HepG2 (cell line): ENCODE data around the gene GFRA3. TPM values are rescaled to one million over a fixed set of nuclear protein-coding genes. Genes with fewer than 3 reads are reported as not detected.

ENCODE experiments used
- AKAP8 ChIP-seq: sonication (generic); formaldehyde crosslinking; IDR thresholded peaks from 2 replicates; pipeline ENCODE4 v1.5.1; 2020; ENCODE audit warnings: mild to moderate bottlenecking, missing genetic modification reagents
- CBX1 ChIP-seq: IDR thresholded peaks from one replicate; pipeline ENCODE4 v1.6.1; 2016; ENCODE audit warnings: antibody characterized with exemption, low read depth
- CENPT ChIP-seq: sonication (generic); formaldehyde crosslinking; IDR thresholded peaks from 2 replicates; pipeline ENCODE4 v1.8.0; 2022; ENCODE audit warnings: low read depth, mild to moderate bottlenecking, moderate library complexity, missing genetic modification reagents
- DNMT3B ChIP-seq: conservative IDR thresholded peaks from 2 replicates; pipeline ENCODE4 v1.6.1; 2016; ENCODE audit warnings: missing biosample characterization, control low read depth
- DPF2 ChIP-seq: sonication (generic); formaldehyde crosslinking; IDR thresholded peaks from 2 replicates; pipeline ENCODE4 v1.4.0; 2020; ENCODE audit warnings: mild to moderate bottlenecking, low read depth, missing genetic modification reagents, borderline replicate concordance
- EP300 ChIP-seq, 3 experiments: sonication (generic) in 1 of 3; formaldehyde crosslinking in 1 of 3; IDR thresholded peaks; 2 replicates each; pipeline versions ENCODE4 v1.5.1 to v1.6.1; 2011 to 2020; ENCODE audit warnings: low read depth in 2 of 3, low read length in 2 of 3, borderline replicate concordance in 1 of 3, improper control_type of control experiment in 1 of 3, mild to moderate bottlenecking in 1 of 3, missing genetic modification reagents in 1 of 3, moderate library complexity in 1 of 3
- ISL2 ChIP-seq: sonication (generic); formaldehyde crosslinking; IDR thresholded peaks from 2 replicates; pipeline ENCODE4 v1.5.0; 2020; ENCODE audit warnings: missing genetic modification reagents
- MBD4 ChIP-seq: IDR thresholded peaks from 2 replicates; pipeline ENCODE4 v1.6.1; 2012; ENCODE audit warnings: low read length, inconsistent platforms, borderline replicate concordance
- MTERF4 ChIP-seq: sonication (generic); formaldehyde crosslinking; IDR thresholded peaks from 2 replicates; pipeline ENCODE4 v1.8.0; 2023; ENCODE audit warnings: mild to moderate bottlenecking, missing genetic modification reagents
- NR2F2 ChIP-seq: IDR thresholded peaks from 2 replicates; pipeline ENCODE4 v1.6.1; 2012; ENCODE audit warnings: low read depth, inconsistent platforms, borderline replicate concordance
- NRL ChIP-seq: sonication (generic); formaldehyde crosslinking; IDR thresholded peaks from 2 replicates; pipeline ENCODE4 v1.5.0; 2020; ENCODE audit warnings: missing genetic modification reagents, mild to moderate bottlenecking, moderate library complexity, borderline replicate concordance
- PITX1 ChIP-seq: sonication (generic); formaldehyde crosslinking; IDR thresholded peaks from 2 replicates; pipeline ENCODE4 v1.5.1; 2020; ENCODE audit warnings: mild to moderate bottlenecking, missing genetic modification reagents
- TEAD3 ChIP-seq: optimal IDR thresholded peaks from 2 replicates; pipeline ENCODE3; 2016; ENCODE audit warnings: borderline replicate concordance
- U2AF2 ChIP-seq: fragments of 200-400 bp; formaldehyde crosslinking; IDR thresholded peaks from 2 replicates; pipeline ENCODE4 v1.6.1; 2017; ENCODE audit warnings: low read depth, mild to moderate bottlenecking, low read length
- ZNF33A ChIP-seq: sonication (generic); formaldehyde crosslinking; IDR thresholded peaks from 2 replicates; pipeline ENCODE4 v1.5.1; 2020; ENCODE audit warnings: missing genetic modification reagents, mild to moderate bottlenecking, moderate library complexity, borderline replicate concordance
- polyA plus RNA-seq, 8 experiments: library from polyadenylated mRNA; depleted of rRNA in 3 of 8; stranded (reverse) in 7 of 8; unstranded in 1 of 8; fragments of >200 nt; fragmentation: Illumina TruSeq in 4 of 8; extraction: Trizol in 4 of 8; gene quantifications; 2 replicates each; pipeline versions ENCODE4 v1.2.1 to v1.2.3, GENCODE V29; 2011 to 2016; ENCODE audit warnings: low read depth in 4 of 8, missing spikeins in 1 of 8, mixed read lengths in 1 of 8; ENCODE audit not compliant: insufficient read depth in 1 of 8
- total RNA-seq, 5 experiments: library from RNA; depleted of rRNA; stranded (reverse); fragments of >200 nt; fragmentation: Illumina TruSeq; extraction: Trizol; gene quantifications; 2 replicates each; pipeline ENCODE4 v1.2.3, GENCODE V29; 2016; ENCODE audit warnings: low read depth in 1 of 5
- TF ChIP-seq, protein P1 (sequence below): sonication (generic); formaldehyde crosslinking; IDR thresholded peaks from 2 replicates; pipeline ENCODE4 v1.4.0; 2020; ENCODE audit warnings: mild to moderate bottlenecking, missing genetic modification reagents
- TF ChIP-seq, protein P2 (sequence below): sonication (generic); formaldehyde crosslinking; IDR thresholded peaks from 2 replicates; pipeline ENCODE4 v1.9.0; 2021; ENCODE audit warnings: missing genetic modification reagents, borderline replicate concordance
- TF ChIP-seq, protein P3 (sequence below): sonication (generic); formaldehyde crosslinking; IDR thresholded peaks from 2 replicates; pipeline ENCODE4 v1.9.0; 2022; ENCODE audit warnings: missing genetic modification reagents, mild to moderate bottlenecking, borderline replicate concordance

The GFRA3 gene
- total and polyA plus RNA-seq, 2 of the 13 experiments (the other 11 are each of a cell fraction or from before 2014, with no cell fraction given): 0.27 to 0.30 TPM

DNA sequence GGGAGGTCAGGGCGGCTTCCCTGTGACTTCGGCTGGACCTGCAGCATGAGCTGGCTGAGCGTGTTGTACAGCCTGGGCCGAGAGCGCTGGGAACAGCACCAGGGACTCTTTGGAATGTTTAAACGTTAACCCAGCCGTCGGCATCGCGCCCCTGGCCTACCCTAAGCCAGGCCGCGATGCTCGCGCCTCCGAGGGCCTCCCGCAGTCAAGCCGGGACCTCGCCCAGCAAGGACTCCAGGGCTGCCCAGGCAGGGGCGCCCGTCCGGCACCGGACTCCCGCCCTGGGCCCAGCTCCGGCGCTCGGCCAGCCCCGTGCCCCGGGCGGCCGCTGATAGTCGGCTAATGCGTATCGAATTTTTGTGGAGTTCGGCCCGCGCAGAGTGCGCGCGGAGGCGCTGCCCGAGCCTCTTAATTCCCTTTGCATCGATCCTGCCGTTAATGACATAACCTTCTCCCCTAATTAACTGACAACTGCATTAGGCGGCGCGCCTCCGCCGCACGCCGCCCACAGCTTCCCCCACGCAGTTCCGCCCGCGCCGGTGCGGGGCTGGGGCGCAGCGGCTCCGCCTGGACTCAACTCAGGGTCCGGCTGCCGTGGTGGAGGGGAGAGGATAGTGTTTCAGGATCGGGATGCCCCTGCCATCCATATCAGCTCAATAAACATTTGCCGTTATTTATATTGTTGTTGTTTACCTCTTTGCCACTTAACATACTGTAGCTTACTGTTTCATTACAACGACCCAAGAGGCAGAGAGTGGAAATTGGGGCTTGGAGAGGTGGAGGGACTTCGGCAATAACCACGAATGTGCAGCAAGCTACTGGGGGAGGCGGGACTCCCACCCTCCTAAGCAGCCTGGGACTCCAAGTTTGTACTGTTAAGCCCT lies 32.5 kb downstream of the GFRA3 start (continued):
- no peak for TF ChIP-seq MBD4
- TF ChIP-seq, protein P1, sequence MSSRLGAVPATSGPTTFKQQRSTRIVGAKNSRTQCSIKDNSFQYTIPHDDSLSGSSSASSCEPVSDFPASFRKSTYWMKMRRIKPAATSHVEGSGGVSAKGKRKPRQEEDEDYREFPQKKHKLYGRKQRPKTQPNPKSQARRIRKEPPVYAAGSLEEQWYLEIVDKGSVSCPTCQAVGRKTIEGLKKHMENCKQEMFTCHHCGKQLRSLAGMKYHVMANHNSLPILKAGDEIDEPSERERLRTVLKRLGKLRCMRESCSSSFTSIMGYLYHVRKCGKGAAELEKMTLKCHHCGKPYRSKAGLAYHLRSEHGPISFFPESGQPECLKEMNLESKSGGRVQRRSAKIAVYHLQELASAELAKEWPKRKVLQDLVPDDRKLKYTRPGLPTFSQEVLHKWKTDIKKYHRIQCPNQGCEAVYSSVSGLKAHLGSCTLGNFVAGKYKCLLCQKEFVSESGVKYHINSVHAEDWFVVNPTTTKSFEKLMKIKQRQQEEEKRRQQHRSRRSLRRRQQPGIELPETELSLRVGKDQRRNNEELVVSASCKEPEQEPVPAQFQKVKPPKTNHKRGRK (CRISPR knock-in tag): no peak
- no peak for TF ChIP-seq CBX1
- TF ChIP-seq PITX1 (CRISPR knock-in tag): 0 out of 2 replicates have a peak, but pooled peaks have one; percentile 55
- peak; percentile 71; the same call in 1 of the 2 replicates for TF ChIP-seq MTERF4 (CRISPR knock-in tag)
- no peak for TF ChIP-seq DPF2 (CRISPR knock-in tag)
- TF ChIP-seq EP300 (IDR thresholded peaks at IDR 0.05; ENCODE audit: low read depth in 2 of 2, low read length in 2 of 2): no peak
- TF ChIP-seq EP300 (CRISPR knock-in tag; IDR thresholded peaks at IDR 0.05; ENCODE audit: borderline replicate concordance): no peak
- no peak for TF ChIP-seq ZNF33A (CRISPR knock-in tag)
- TF ChIP-seq AKAP8 (CRISPR knock-in tag): no peak
- TF ChIP-seq U2AF2: no peak
- TF ChIP-seq, protein P2, sequence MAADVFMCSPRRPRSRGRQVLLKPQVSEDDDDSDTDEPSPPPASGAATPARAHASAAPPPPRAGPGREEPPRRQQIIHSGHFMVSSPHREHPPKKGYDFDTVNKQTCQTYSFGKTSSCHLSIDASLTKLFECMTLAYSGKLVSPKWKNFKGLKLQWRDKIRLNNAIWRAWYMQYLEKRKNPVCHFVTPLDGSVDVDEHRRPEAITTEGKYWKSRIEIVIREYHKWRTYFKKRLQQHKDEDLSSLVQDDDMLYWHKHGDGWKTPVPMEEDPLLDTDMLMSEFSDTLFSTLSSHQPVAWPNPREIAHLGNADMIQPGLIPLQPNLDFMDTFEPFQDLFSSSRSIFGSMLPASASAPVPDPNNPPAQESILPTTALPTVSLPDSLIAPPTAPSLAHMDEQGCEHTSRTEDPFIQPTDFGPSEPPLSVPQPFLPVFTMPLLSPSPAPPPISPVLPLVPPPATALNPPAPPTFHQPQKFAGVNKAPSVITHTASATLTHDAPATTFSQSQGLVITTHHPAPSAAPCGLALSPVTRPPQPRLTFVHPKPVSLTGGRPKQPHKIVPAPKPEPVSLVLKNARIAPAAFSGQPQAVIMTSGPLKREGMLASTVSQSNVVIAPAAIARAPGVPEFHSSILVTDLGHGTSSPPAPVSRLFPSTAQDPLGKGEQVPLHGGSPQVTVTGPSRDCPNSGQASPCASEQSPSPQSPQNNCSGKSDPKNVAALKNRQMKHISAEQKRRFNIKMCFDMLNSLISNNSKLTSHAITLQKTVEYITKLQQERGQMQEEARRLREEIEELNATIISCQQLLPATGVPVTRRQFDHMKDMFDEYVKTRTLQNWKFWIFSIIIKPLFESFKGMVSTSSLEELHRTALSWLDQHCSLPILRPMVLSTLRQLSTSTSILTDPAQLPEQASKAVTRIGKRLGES (CRISPR knock-in tag): no peak
- TF ChIP-seq, protein P3, sequence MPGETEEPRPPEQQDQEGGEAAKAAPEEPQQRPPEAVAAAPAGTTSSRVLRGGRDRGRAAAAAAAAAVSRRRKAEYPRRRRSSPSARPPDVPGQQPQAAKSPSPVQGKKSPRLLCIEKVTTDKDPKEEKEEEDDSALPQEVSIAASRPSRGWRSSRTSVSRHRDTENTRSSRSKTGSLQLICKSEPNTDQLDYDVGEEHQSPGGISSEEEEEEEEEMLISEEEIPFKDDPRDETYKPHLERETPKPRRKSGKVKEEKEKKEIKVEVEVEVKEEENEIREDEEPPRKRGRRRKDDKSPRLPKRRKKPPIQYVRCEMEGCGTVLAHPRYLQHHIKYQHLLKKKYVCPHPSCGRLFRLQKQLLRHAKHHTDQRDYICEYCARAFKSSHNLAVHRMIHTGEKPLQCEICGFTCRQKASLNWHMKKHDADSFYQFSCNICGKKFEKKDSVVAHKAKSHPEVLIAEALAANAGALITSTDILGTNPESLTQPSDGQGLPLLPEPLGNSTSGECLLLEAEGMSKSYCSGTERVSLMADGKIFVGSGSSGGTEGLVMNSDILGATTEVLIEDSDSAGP: peak; percentile 30; the same call in 1 of the 2 replicates
- TF ChIP-seq DNMT3B: no peak
- no peak for TF ChIP-seq NRL (CRISPR knock-in tag)
- no peak for TF ChIP-seq ISL2
- TF ChIP-seq NR2F2: no peak
- TF ChIP-seq TEAD3: peak; percentile 65
- TF ChIP-seq CENPT: no peak
